GM12801 (cell line): ENCODE data around the gene ILKAP.

Experiments used
- CTCF ChIP-seq: IDR thresholded peaks from one replicate; pipeline ENCODE4 v1.5.1; 2011; ENCODE audit warnings: control low read depth; ENCODE audit not compliant: insufficient read length; ENCODE audit errors: extremely low read depth

The ILKAP gene

GRCh38 chr2:238216651-238217184 lies 13.2 kb upstream of the ILKAP start:
- no peak for TF ChIP-seq CTCF

GRCh38 chr2:238207006-238207405 lies 3.5 kb upstream of the ILKAP start:
- TF ChIP-seq CTCF, result no peak

GRCh38 chr2:238203973-238204683 lies 633 bp upstream of the ILKAP start:
- TF ChIP-seq CTCF, result no peak

- TF ChIP-seq CTCF, result no peak
Observed at GRCh38 chr2:238202326-238203093, 985 bp downstream of the ILKAP start.

GRCh38 chr2:238190445-238190844 lies 13.1 kb downstream of the ILKAP start:
- no peak for TF ChIP-seq CTCF

GRCh38 chr2:238187618-238188548 lies 15.6 kb downstream of the ILKAP start:
- TF ChIP-seq CTCF, result no peak

- no peak for TF ChIP-seq CTCF
Observed at GRCh38 chr2:238183821-238184220, 19.7 kb downstream of the ILKAP start.
